ENCODE results near the gene HOXB6.

Gene HOXB6

GRCh38 chr17:48610282-48611211 is 5.8 kb upstream of the HOXB6 start, which contains the start of gene HOXB7:
HOXB7 (minus strand) TSS chr17:48611017; CDS start chr17:48610918, 99 bp downstream.
- no peak for DNase-seq (ENCODE audit: low read depth)
- H3K4me3 ChIP-seq (replicated peaks; ENCODE audit: low read depth, low read length): peak within 1 kb of the TSS; percentile 41
- TF ChIP-seq CTCF (IDR thresholded peaks at IDR 0.05; ENCODE audit: low read length, missing control alignments): no peak

- H3K4me3 ChIP-seq (replicated peaks; ENCODE audit: low read depth, low read length): peak overlapping the region; percentile 41
- no peak for TF ChIP-seq CTCF (IDR thresholded peaks at IDR 0.05; ENCODE audit: low read length, missing control alignments)
- DNase-seq (ENCODE audit: low read depth): no peak
Measured at GRCh38 chr17:48609759-48610281, 5.0 kb upstream of the HOXB6 start.

- TF ChIP-seq CTCF (IDR thresholded peaks at IDR 0.05; ENCODE audit: low read length, missing control alignments): no peak
- H3K4me3 ChIP-seq (replicated peaks; ENCODE audit: low read depth, low read length): no peak overlapping the region
- no peak for DNase-seq (ENCODE audit: low read depth)
Measured at GRCh38 chr17:48609033-48609432, 4.2 kb upstream of the HOXB6 start.

- TF ChIP-seq CTCF (IDR thresholded peaks at IDR 0.05; ENCODE audit: low read length, missing control alignments): no peak
- H3K4me3 ChIP-seq (replicated peaks; ENCODE audit: low read depth, low read length): no peak overlapping the region
- DNase-seq (ENCODE audit: low read depth): no peak
Measured at GRCh38 chr17:48608494-48608834, 3.7 kb upstream of the HOXB6 start.

DNA sequence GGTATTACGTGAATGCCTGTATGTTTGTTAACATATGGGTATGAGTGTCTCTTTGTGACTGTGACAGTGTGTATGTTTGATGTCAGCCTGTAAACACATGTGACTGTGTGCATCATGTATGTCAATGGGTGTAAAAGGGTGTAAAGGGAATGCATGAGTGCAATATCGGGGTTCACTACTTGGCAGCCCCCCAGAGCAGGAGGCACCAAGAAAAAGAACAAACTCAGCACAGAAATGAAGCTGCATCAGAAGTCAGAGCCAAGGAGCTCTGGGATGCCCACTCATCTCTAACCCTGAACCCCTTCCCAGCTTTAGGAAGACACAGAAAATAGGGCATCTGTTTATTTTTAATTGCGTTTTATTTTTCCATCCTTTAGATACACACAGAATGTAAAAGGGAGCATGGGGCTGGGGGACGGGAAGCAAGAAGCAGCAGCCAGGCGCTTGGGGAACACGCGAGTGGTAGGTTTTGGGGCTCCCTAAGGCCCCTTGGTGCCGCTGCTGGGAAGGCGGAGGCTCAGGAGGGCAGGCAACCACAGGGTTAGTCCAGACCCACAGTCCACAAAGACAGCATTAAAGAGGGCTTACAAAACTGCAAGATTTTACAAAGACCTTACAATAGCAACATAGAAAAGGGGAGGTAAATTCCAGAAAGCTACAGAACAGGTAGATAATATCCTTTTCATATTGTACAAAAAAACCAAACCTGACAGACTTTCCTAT is 2.3 kb upstream of the HOXB6 start:
- no peak for DNase-seq (ENCODE audit: low read depth)
- TF ChIP-seq CTCF (IDR thresholded peaks at IDR 0.05; ENCODE audit: low read length, missing control alignments): no peak
- H3K4me3 ChIP-seq (replicated peaks; ENCODE audit: low read depth, low read length): no peak overlapping the region

- DNase-seq (ENCODE audit: low read depth): no peak
- no peak overlapping the region for H3K4me3 ChIP-seq (replicated peaks; ENCODE audit: low read depth, low read length)
- TF ChIP-seq CTCF (IDR thresholded peaks at IDR 0.05; ENCODE audit: low read length, missing control alignments): no peak
Measured at GRCh38 chr17:48605991-48606891, 1.5 kb upstream of the HOXB6 start.

All from fibroblast of pulmonary artery (primary cell).